ENCODE results near the gene ARHGAP15.

GRCh38 chr2:143259368-143259958 is 130.2 kb downstream of the ARHGAP15 start:
- TF ChIP-seq CTCF (IDR thresholded peaks at IDR 0.05; ENCODE audit: insufficient read depth, low read length): peak; percentile 60
- no peak for TF ChIP-seq POLR2AphosphoS5 (IDR thresholded peaks at IDR 0.05; ENCODE audit: low read depth)
- no peak for TF ChIP-seq GABPA (IDR thresholded peaks at IDR 0.05; ENCODE audit: low read depth)
- no peak for TF ChIP-seq SPI1 (IDR thresholded peaks at IDR 0.05; ENCODE audit: borderline replicate concordance, low read depth)

Measured in HL-60 (cell line).